Breast epithelium (tissue), 3 donors: ENCODE data around the gene SRPX.
A peak's percentile ranks its signal among the peaks of the same experiment; 100 is the strongest.

Experiments
- CTCF ChIP-seq, 3 donors: fragments of 450-650 bp; IDR thresholded peaks; one replicate each; pipeline ENCODE4 v1.5.1; 2016 to 2017; ENCODE audit warnings: antibody characterized with exemption in 3 of 3, mild to moderate bottlenecking in 3 of 3, moderate library complexity in 3 of 3
- POLR2A ChIP-seq: fragments of 450-650 bp; IDR thresholded peaks from one replicate; pipeline ENCODE4 v1.6.1; 2016; ENCODE audit warnings: antibody characterized with exemption, mild to moderate bottlenecking, moderate library complexity
- POLR2AphosphoS5 ChIP-seq, 3 donors: sonication (generic); formaldehyde crosslinking; IDR thresholded peaks; one replicate each; pipeline ENCODE4 v1.6.1; 2017; ENCODE audit warnings: antibody characterized with exemption in 3 of 3

- TF ChIP-seq POLR2A, result no peak
- no peak for TF ChIP-seq POLR2AphosphoS5 (IDR thresholded peaks at IDR 0.05)
- TF ChIP-seq CTCF (IDR thresholded peaks at IDR 0.05), result peak in 1 of 3 donors; percentile 43
These were observed 28.5 kb downstream of the SRPX start for GRCh38 chrX:38192007-38192810.
